ENCODE measurements around the gene F2. TPM values are rescaled to one million over a fixed set of nuclear protein-coding genes. Genes with fewer than 3 reads are reported as not detected.

The F2 gene
- total RNA-seq, 4 donors from 2014 or later: not detected

DNA sequence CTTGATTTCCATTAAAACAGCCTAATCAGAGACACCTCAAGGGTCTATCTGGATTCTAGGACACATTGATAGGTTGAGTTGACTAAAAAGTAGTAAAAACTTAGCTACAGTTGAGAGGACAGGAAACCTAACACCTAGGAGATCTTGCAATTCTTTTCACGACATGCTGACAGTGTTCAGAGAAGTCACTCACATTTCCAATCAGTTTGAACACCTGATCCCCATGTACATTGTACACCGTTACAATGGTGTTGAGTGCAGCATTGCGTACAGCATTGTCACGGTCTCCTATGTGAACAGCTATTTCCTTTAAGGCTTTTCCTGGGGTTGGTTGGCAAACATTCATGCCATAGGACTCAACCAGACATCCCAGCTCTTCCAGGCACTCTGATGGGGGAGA is 42.8 kb downstream of the F2 start:
- 94 to 96% methylated on average over 4 of the region's 4 CpGs for WGBS, 2 donors
- H3K36me3 ChIP-seq: peaks cover 22 to 48% of the 10 kb centered on the region in 2 donors

GRCh38 chr11:46762248-46762647 is 43.2 kb downstream of the F2 start:
- intact Hi-C loops (cut with DNase I): no loop called here
- no peak for DNase-seq
- Histone ChIP-seq H3K27me3 (no peaks in the 10 kb centered on the region), H3K4me3 (replicated peaks in 1 of 3) (no peak overlapping the region), H3K9me3 (no peaks in the 10 kb centered on the region), H3K36me3 (peaks cover 22 to 46% of the 10 kb centered on the region in 2 donors), H3K27ac (no peak overlapping the region), H3K4me1 (no peaks in the 10 kb centered on the region)
- no peak for TF ChIP-seq POLR2A (IDR thresholded peaks at IDR 0.05)
- TF ChIP-seq, protein P1, sequence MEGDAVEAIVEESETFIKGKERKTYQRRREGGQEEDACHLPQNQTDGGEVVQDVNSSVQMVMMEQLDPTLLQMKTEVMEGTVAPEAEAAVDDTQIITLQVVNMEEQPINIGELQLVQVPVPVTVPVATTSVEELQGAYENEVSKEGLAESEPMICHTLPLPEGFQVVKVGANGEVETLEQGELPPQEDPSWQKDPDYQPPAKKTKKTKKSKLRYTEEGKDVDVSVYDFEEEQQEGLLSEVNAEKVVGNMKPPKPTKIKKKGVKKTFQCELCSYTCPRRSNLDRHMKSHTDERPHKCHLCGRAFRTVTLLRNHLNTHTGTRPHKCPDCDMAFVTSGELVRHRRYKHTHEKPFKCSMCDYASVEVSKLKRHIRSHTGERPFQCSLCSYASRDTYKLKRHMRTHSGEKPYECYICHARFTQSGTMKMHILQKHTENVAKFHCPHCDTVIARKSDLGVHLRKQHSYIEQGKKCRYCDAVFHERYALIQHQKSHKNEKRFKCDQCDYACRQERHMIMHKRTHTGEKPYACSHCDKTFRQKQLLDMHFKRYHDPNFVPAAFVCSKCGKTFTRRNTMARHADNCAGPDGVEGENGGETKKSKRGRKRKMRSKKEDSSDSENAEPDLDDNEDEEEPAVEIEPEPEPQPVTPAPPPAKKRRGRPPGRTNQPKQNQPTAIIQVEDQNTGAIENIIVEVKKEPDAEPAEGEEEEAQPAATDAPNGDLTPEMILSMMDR (IDR thresholded peaks at IDR 0.05): no peak

More for the DNA sequence above, 42.8 kb downstream of the F2 start:
- TF ChIP-seq, protein P1 (IDR thresholded peaks at IDR 0.05): no peak
- Histone ChIP-seq H3K27me3 (no peaks in the 10 kb centered on the region), H3K4me3 (replicated peaks in 1 of 3) (no peak overlapping the region), H3K4me1 (no peaks in the 10 kb centered on the region), H3K27ac (no peak overlapping the region), H3K9me3 (no peaks in the 10 kb centered on the region)
- intact Hi-C loops (cut with DNase I): no loop called here
- DNase-seq: no peak

- H3K9me3 ChIP-seq: no peaks in the 10 kb centered on the region
- H3K27me3 ChIP-seq: no peaks in the 10 kb centered on the region
- 90 to 94% methylated on average over 2 of the region's 2 CpGs for WGBS, 2 donors
- DNase-seq: no peak
- H3K4me1 ChIP-seq: no peaks in the 10 kb centered on the region
- TF ChIP-seq POLR2A (IDR thresholded peaks at IDR 0.05): no peak
- TF ChIP-seq, protein P1 (IDR thresholded peaks at IDR 0.05): no peak
- H3K27ac ChIP-seq: no peak overlapping the region
- intact Hi-C loops (cut with DNase I): no loop called here
- H3K36me3 ChIP-seq: peaks cover 19 to 48% of the 10 kb centered on the region in 2 donors
- H3K4me3 ChIP-seq (replicated peaks in 1 of 3): no peak overlapping the region
Observed at GRCh38 chr11:46766656-46767055, 47.6 kb downstream of the F2 start.

DNA sequence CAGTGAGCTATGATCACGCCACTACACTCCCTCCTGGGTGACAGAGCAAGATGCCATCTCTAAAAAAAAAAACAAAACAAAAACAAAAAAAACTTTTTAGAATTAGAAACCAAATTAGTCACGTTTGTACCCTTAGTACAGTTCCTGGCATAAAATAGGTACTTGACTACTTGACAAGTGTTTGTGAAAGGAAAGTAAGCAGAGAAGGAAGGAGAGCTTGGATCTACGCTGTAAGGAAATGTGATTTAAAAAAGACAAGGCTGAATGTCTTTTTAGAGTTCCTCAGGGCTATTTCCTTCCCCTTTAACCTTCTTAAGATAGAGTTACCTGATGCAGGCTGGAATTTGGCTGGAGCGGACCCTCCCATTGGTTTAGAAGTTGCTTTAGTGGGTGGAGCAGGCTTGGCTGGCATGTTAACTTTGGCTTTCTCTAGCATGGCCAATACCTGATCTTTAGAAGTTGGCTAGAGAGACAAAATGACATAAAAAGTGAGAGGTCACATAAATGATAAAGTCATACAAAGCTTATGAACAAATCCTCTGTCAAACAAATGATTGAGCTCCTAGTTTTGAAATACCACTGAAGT is 50.7 kb downstream of the F2 start:
- H3K36me3 ChIP-seq: peaks cover 10 to 32% of the 10 kb centered on the region in 2 donors
- no peaks in the 10 kb centered on the region for H3K4me1 ChIP-seq
- no peaks in the 10 kb centered on the region for H3K27me3 ChIP-seq
- no peak for DNase-seq
- intact Hi-C loops (cut with DNase I): no loop called here
- H3K9me3 ChIP-seq: no peaks in the 10 kb centered on the region
- TF ChIP-seq, protein P1 (IDR thresholded peaks at IDR 0.05): no peak
- TF ChIP-seq POLR2A (IDR thresholded peaks at IDR 0.05): no peak
- no peak overlapping the region for H3K4me3 ChIP-seq (replicated peaks in 1 of 3)
- H3K27ac ChIP-seq: no peak overlapping the region
- 92 to 95% methylated on average over 4 of the region's 4 CpGs for WGBS, 2 donors

DNA sequence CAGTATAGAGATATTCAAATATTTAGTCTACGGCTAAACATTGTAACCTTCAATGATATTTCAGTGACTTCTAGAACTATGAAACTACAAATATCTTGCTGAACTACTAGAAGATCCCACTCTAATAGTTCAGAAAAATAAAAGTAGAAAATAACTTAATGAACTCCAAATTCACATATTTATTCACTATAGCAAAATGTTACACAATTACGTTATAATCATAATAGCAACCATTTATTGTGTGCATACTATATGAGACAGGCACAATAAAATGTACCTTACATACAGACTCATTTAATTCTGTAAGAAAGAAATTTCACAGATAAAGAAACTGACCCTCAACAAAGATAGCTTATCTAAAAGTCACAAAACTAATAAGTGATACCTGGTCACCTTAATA is 57.9 kb downstream of the F2 start:
- no peak for DNase-seq
- Histone ChIP-seq H3K36me3 (peaks cover 8 to 13% of the 10 kb centered on the region in 2 donors), H3K27ac (no peak overlapping the region), H3K27me3 (no peaks in the 10 kb centered on the region), H3K9me3 (no peaks in the 10 kb centered on the region), H3K4me3 (replicated peaks in 1 of 3) (no peak overlapping the region), H3K4me1 (no peaks in the 10 kb centered on the region)
- 97 to 98% methylated on average over 2 of the region's 2 CpGs for WGBS, 2 donors
- intact Hi-C loops (cut with DNase I): no loop called here
- TF ChIP-seq, protein P1 (IDR thresholded peaks at IDR 0.05): no peak
- TF ChIP-seq POLR2A (IDR thresholded peaks at IDR 0.05): no peak
